HFF-Myc (cell line): Measurements from ENCODE around the gene TP53I13.
A peak's percentile ranks its signal among the peaks of the same experiment; 100 is the strongest.

ENCODE experiments used
- DNase-seq: peaks from one replicate; pipeline ENCODE4 v3.0.0-alpha.2; 2011; ENCODE audit warnings: low read depth; ENCODE audit errors: extremely low read depth
- H3K4me3 ChIP-seq: replicated peaks from 2 replicates; pipeline ENCODE4 v1.5.1; 2011; ENCODE audit warnings: low read depth, mild to moderate bottlenecking, control low read depth, low read length
- CTCF ChIP-seq: IDR thresholded peaks from 2 replicates; pipeline ENCODE4 v1.5.1; 2012; ENCODE audit warnings: mild to moderate bottlenecking, low read depth, low read length, control low read depth; ENCODE audit errors: missing control alignments

The TP53I13 gene

GRCh38 chr17:29587591-29587990, 19.1 kb downstream of the TP53I13 start:
- TF ChIP-seq CTCF: no peak
- peak overlapping the region; percentile 89 for H3K4me3 ChIP-seq
- DNase-seq: no peak

- DNase-seq: no peak
- TF ChIP-seq CTCF: no peak
- peak overlapping the region; percentile 89 for H3K4me3 ChIP-seq
These were observed 19.6 kb downstream of the TP53I13 start for GRCh38 chr17:29588017-29588561.

GRCh38 chr17:29588562-29589411, 20.3 kb downstream of the TP53I13 start:
- H3K4me3 ChIP-seq: peak overlapping the region; percentile 89
- no peak for TF ChIP-seq CTCF
- no peak for DNase-seq

GRCh38 chr17:29589524-29590410, 21.3 kb downstream of the TP53I13 start, which contains the start of gene GIT1:
Gene GIT1 (minus strand): TSS chr17:29589648. CDS start chr17:29589378, 270 bp downstream.
- peak within 1 kb of the TSS; percentile 89 for H3K4me3 ChIP-seq
- TF ChIP-seq CTCF: no peak
- DNase-seq: no peak

- no peak for TF ChIP-seq CTCF
- peak overlapping the region; percentile 43 for H3K4me3 ChIP-seq
- no peak for DNase-seq
These were observed 22.1 kb downstream of the TP53I13 start for GRCh38 chr17:29590411-29591145.

- H3K4me3 ChIP-seq: peak overlapping the region; percentile 43
- no peak for DNase-seq
- TF ChIP-seq CTCF: no peak
These were observed 22.7 kb downstream of the TP53I13 start for GRCh38 chr17:29591146-29591736.
